Measurements from ENCODE around the gene CCER1.
A peak's percentile ranks its signal among the peaks of the same experiment; 100 is the strongest.

DNA sequence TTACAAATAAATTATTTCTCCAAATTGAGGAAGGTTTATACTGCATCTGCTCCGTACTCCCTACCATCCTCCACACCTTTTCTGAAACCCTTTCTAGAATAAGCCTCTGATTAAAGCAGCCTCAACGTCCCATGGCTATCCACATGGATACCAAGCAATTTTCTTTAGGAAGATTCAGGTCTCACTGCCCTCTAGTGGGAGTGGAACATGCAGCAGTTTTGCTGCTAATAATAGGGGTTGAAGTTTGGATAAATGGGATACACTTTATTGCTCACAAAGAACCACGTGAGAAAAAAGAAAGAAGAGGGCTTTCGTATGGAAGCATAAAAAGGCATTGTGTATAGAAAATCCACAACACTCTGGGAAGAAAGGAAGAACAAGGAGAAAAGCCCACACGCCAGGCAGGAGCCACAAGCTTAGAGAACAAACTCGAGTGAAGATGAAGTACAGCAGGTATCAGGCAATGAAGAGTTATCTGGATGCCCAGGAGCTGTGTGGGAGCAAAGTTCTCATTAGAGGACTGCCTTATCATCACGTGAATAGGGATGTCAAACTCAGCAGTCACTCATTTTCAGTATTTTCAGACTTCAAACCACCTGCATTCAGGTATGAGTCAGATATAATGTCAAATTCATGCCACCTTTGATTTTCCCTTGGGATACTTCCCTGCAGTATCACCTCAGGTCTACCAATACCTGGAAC is 45.8 kb downstream of the CCER1 start:
- TF ChIP-seq POLR2A (IDR thresholded peaks at IDR 0.05) (no peak), CTCF (IDR thresholded peaks at IDR 0.05) (peak in 1 of 3 experiments; percentile 22), POLR2AphosphoS5 (IDR thresholded peaks at IDR 0.05; ENCODE audit: insufficient read depth in 1 of 2, low read depth in 1 of 2) (no peak)

Measured in vagina (tissue), 2 donors.